Measurements from ENCODE around the gene TIAL1. TPM values are rescaled to one million over a fixed set of nuclear protein-coding genes. Genes with fewer than 3 reads are reported as not detected.
A peak's percentile ranks its signal among the peaks of the same experiment; 100 is the strongest.

TIAL1 gene
- total and polyA plus RNA-seq, 2 of the 13 experiments (the other 11 are each of a cell fraction or from before 2014, with no cell fraction given) = 31.5 to 148 TPM

DNA sequence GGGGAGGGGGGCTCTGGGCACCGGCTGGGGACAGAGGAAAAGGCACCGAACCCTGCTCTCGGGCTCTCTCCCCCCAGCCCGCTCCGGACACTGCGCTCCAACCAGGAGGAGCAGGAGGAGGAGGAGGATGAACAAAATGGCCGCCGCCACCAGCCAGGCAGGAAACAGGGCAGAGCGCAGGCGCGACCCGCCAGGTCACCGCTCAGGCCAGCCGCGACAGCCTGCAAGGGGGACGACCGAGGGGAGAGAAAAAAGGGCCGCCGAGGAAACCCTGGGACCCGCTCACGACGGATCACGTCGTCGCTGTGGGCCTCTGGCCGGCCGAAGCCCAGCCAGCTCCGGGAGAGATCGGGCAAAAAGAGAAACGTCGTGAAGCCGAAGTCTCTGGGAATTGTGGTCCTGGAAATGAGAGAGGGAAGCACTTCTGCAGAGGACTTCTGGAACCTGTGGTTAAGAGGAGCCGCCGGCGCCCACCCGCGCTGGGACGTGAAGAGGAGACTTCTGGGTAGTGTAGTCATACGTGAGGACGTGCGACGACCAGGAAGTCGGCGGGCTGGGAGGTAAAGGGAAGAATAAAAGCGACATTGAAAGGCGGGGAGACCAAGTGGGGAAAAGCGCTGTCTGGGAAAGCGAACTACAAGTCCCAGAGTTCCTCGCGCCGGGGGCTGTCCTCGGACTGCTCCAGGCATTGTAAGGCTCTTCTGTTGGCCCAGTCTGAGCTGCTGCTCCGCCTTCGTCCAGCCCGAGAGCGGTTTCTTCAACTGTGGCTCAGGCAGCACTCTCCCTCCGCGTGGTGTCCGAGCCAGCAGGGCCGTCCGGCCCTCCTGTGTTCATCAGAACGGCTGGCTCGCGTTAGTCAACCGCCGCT is at the start of gene TIAL1 (continued):
- TF ChIP-seq, protein P1, sequence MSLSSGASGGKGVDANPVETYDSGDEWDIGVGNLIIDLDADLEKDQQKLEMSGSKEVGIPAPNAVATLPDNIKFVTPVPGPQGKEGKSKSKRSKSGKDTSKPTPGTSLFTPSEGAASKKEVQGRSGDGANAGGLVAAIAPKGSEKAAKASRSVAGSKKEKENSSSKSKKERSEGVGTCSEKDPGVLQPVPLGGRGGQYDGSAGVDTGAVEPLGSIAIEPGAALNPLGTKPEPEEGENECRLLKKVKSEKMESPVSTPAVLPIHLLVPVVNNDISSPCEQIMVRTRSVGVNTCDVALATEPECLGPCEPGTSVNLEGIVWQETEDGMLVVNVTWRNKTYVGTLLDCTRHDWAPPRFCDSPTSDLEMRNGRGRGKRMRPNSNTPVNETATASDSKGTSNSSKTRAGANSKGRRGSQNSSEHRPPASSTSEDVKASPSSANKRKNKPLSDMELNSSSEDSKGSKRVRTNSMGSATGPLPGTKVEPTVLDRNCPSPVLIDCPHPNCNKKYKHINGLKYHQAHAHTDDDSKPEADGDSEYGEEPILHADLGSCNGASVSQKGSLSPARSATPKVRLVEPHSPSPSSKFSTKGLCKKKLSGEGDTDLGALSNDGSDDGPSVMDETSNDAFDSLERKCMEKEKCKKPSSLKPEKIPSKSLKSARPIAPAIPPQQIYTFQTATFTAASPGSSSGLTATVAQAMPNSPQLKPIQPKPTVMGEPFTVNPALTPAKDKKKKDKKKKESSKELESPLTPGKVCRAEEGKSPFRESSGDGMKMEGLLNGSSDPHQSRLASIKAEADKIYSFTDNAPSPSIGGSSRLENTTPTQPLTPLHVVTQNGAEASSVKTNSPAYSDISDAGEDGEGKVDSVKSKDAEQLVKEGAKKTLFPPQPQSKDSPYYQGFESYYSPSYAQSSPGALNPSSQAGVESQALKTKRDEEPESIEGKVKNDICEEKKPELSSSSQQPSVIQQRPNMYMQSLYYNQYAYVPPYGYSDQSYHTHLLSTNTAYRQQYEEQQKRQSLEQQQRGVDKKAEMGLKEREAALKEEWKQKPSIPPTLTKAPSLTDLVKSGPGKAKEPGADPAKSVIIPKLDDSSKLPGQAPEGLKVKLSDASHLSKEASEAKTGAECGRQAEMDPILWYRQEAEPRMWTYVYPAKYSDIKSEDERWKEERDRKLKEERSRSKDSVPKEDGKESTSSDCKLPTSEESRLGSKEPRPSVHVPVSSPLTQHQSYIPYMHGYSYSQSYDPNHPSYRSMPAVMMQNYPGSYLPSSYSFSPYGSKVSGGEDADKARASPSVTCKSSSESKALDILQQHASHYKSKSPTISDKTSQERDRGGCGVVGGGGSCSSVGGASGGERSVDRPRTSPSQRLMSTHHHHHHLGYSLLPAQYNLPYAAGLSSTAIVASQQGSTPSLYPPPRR (CRISPR knock-in tag; IDR thresholded peaks at IDR 0.05; ENCODE audit: borderline replicate concordance) = no peak; the same call in 1 of the 2 replicates
- TF ChIP-seq HCFC1 (IDR thresholded peaks at IDR 0.05; ENCODE audit: low read depth, low read length) = peak; percentile 89
- no peak for TF ChIP-seq HOXA9 (CRISPR knock-in tag; IDR thresholded peaks at IDR 0.05; ENCODE audit: borderline replicate concordance)
- TF ChIP-seq ZNF747 (CRISPR knock-in tag; IDR thresholded peaks at IDR 0.05; ENCODE audit: borderline replicate concordance) = peak; percentile 46; the same call in 1 of the 2 replicates
- TF ChIP-seq AGO2 (optimal IDR thresholded peaks at IDR 0.05; ENCODE audit: low read depth, low read length) = no peak
- TF ChIP-seq ZBTB42 (CRISPR knock-in tag; IDR thresholded peaks at IDR 0.05) = no peak; the same call in 1 of the 2 replicates
- peak; percentile 68 for TF ChIP-seq ZNF772 (CRISPR knock-in tag; IDR thresholded peaks at IDR 0.05)
- TF ChIP-seq SIN3B (IDR thresholded peaks at IDR 0.05; ENCODE audit: low read length) = peak; percentile 92
- TF ChIP-seq ZNF451 (CRISPR knock-in tag; IDR thresholded peaks at IDR 0.05) = no peak
- TF ChIP-seq HOXA7 (CRISPR knock-in tag; IDR thresholded peaks at IDR 0.05) = no peak
- TF ChIP-seq NR3C1 (CRISPR knock-in tag; IDR thresholded peaks at IDR 0.05) = no peak
- no peak for TF ChIP-seq FOXM1 (CRISPR knock-in tag; IDR thresholded peaks at IDR 0.05)
- TF ChIP-seq TCF7 (IDR thresholded peaks at IDR 0.05; ENCODE audit: low read depth) = peak; percentile 40
- TF ChIP-seq, protein P2, sequence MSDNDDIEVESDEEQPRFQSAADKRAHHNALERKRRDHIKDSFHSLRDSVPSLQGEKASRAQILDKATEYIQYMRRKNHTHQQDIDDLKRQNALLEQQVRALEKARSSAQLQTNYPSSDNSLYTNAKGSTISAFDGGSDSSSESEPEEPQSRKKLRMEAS (IDR thresholded peaks at IDR 0.05) = peak; percentile 99
- peak; percentile 94 for TF ChIP-seq POLR2G (IDR thresholded peaks at IDR 0.05; ENCODE audit: low read depth, low read length)
- TF ChIP-seq, protein P3, sequence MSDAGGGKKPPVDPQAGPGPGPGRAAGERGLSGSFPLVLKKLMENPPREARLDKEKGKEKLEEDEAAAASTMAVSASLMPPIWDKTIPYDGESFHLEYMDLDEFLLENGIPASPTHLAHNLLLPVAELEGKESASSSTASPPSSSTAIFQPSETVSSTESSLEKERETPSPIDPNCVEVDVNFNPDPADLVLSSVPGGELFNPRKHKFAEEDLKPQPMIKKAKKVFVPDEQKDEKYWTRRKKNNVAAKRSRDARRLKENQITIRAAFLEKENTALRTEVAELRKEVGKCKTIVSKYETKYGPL (CRISPR knock-in tag; IDR thresholded peaks at IDR 0.05) = no peak
- peak; percentile 95 for TF ChIP-seq PHF8 (CRISPR knock-in tag; IDR thresholded peaks at IDR 0.05)
- no peak for TF ChIP-seq HNRNPH1 (optimal IDR thresholded peaks at IDR 0.05; ENCODE audit: low read depth, low read length)
- TF ChIP-seq, protein P4, sequence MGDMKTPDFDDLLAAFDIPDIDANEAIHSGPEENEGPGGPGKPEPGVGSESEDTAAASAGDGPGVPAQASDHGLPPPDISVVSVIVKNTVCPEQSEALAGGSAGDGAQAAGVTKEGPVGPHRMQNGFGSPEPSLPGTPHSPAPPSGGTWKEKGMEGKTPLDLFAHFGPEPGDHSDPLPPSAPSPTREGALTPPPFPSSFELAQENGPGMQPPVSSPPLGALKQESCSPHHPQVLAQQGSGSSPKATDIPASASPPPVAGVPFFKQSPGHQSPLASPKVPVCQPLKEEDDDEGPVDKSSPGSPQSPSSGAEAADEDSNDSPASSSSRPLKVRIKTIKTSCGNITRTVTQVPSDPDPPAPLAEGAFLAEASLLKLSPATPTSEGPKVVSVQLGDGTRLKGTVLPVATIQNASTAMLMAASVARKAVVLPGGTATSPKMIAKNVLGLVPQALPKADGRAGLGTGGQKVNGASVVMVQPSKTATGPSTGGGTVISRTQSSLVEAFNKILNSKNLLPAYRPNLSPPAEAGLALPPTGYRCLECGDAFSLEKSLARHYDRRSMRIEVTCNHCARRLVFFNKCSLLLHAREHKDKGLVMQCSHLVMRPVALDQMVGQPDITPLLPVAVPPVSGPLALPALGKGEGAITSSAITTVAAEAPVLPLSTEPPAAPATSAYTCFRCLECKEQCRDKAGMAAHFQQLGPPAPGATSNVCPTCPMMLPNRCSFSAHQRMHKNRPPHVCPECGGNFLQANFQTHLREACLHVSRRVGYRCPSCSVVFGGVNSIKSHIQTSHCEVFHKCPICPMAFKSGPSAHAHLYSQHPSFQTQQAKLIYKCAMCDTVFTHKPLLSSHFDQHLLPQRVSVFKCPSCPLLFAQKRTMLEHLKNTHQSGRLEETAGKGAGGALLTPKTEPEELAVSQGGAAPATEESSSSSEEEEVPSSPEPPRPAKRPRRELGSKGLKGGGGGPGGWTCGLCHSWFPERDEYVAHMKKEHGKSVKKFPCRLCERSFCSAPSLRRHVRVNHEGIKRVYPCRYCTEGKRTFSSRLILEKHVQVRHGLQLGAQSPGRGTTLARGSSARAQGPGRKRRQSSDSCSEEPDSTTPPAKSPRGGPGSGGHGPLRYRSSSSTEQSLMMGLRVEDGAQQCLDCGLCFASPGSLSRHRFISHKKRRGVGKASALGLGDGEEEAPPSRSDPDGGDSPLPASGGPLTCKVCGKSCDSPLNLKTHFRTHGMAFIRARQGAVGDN (CRISPR knock-in tag; IDR thresholded peaks at IDR 0.05) = peak; percentile 94
- TF ChIP-seq KMT2A (CRISPR knock-in tag; IDR thresholded peaks at IDR 0.05) = peak; percentile 71
- no peak for TF ChIP-seq ZFP36L2 (CRISPR knock-in tag; IDR thresholded peaks at IDR 0.05)

All from HepG2 (cell line).